Neural crest cell (in vitro differentiated cells): Measurements from ENCODE around the gene FAM237B. TPM values are rescaled to one million over a fixed set of nuclear protein-coding genes. Genes with fewer than 3 reads are reported as not detected.

Experiments
- DNase-seq: peaks from one replicate; pipeline ENCODE4 v3.0.0; 2021; ENCODE audit warnings: low read depth, mixed read lengths, low spot score
- H3K27ac Mint-ChIP-seq: one replicate; pipeline ENCODE4 v1.8.0; 2021; ENCODE audit warnings: mild to moderate bottlenecking, mixed read lengths; ENCODE audit not compliant: unreplicated experiment
- H3K27me3 Mint-ChIP-seq: 2 replicates; pipeline ENCODE4 v1.8.0; 2021; ENCODE audit warnings: low read depth, mild to moderate bottlenecking, mixed read lengths
- H3K36me3 Mint-ChIP-seq: 2 replicates; pipeline ENCODE4 v1.8.0; 2021; ENCODE audit warnings: low read depth, mild to moderate bottlenecking, mixed read lengths
- H3K4me1 Mint-ChIP-seq: 2 replicates; pipeline ENCODE4 v1.8.0; 2021; ENCODE audit warnings: mixed read lengths
- H3K4me3 Mint-ChIP-seq: one replicate; pipeline ENCODE4 v1.8.0; 2021; ENCODE audit warnings: mild to moderate bottlenecking, mixed read lengths
- H3K9me3 Mint-ChIP-seq: 2 replicates; pipeline ENCODE4 v1.8.0; 2021; ENCODE audit warnings: mixed read lengths
- CTCF ChIP-seq: fragments of 200-600 bp; sonication (generic); conservative IDR thresholded peaks from 2 replicates; pipeline ENCODE4 v1.5.0; 2021; ENCODE audit warnings: antibody characterized with exemption, mild to moderate bottlenecking
- total RNA-seq: library from RNA; stranded (reverse); gene quantifications from 2 replicates; pipeline ENCODE4 v1.2.1, GENCODE V29; 2021

The FAM237B gene
- total RNA-seq, 1 donor from 2014 or later = not detected

GRCh38 chr7:90322837-90323236 lies 1.7 kb upstream of the FAM237B start:
- Mint-ChIP-seq H3K4me1 (peaks cover 11% of the 10 kb centered on the region), H3K9me3 (no peaks in the 10 kb centered on the region), H3K4me3 (no peak overlapping the region), H3K27ac (no peak overlapping the region), H3K36me3 (no peaks in the 10 kb centered on the region), H3K27me3 (peaks cover 67% of the 10 kb centered on the region)
- no peak for TF ChIP-seq CTCF
- DNase-seq = no peak

- no peak for DNase-seq
- Mint-ChIP-seq H3K4me3 (peak overlapping the region; percentile 45), H3K9me3 (no peaks in the 10 kb centered on the region), H3K27ac (no peak overlapping the region), H3K27me3 (peaks cover 78% of the 10 kb centered on the region), H3K36me3 (no peaks in the 10 kb centered on the region), H3K4me1 (peaks cover 11% of the 10 kb centered on the region)
- TF ChIP-seq CTCF = no peak
Measured at GRCh38 chr7:90320418-90320800, 695 bp downstream of the FAM237B start.

GRCh38 chr7:90320014-90320413 lies 1.1 kb downstream of the FAM237B start:
- Mint-ChIP-seq H3K4me3 (no peak overlapping the region), H3K36me3 (no peaks in the 10 kb centered on the region), H3K27me3 (peaks cover 77% of the 10 kb centered on the region), H3K9me3 (no peaks in the 10 kb centered on the region), H3K27ac (no peak overlapping the region), H3K4me1 (peaks cover 11% of the 10 kb centered on the region)
- no peak for DNase-seq
- TF ChIP-seq CTCF = no peak

GRCh38 chr7:90313907-90314306 lies 7.2 kb downstream of the FAM237B start:
- no peaks in the 10 kb centered on the region for H3K9me3 Mint-ChIP-seq
- no peak overlapping the region for H3K27ac Mint-ChIP-seq
- peaks cover 29% of the 10 kb centered on the region for H3K27me3 Mint-ChIP-seq
- no peak for TF ChIP-seq CTCF
- no peak for DNase-seq
- no peaks in the 10 kb centered on the region for H3K36me3 Mint-ChIP-seq
- H3K4me1 Mint-ChIP-seq = no peaks in the 10 kb centered on the region
- no peak overlapping the region for H3K4me3 Mint-ChIP-seq

GRCh38 chr7:90312745-90313144 lies 8.4 kb downstream of the FAM237B start:
- H3K9me3 Mint-ChIP-seq = no peaks in the 10 kb centered on the region
- H3K27ac Mint-ChIP-seq = no peak overlapping the region
- TF ChIP-seq CTCF = peak; percentile 23
- peaks cover 22% of the 10 kb centered on the region for H3K27me3 Mint-ChIP-seq
- no peak for DNase-seq
- no peaks in the 10 kb centered on the region for H3K36me3 Mint-ChIP-seq
- no peak overlapping the region for H3K4me3 Mint-ChIP-seq
- H3K4me1 Mint-ChIP-seq = no peaks in the 10 kb centered on the region

GRCh38 chr7:90311175-90311574 lies 9.9 kb downstream of the FAM237B start:
- no peaks in the 10 kb centered on the region for H3K36me3 Mint-ChIP-seq
- H3K9me3 Mint-ChIP-seq = no peaks in the 10 kb centered on the region
- H3K27me3 Mint-ChIP-seq = peaks cover 7% of the 10 kb centered on the region
- TF ChIP-seq CTCF = no peak
- no peak for DNase-seq
- H3K27ac Mint-ChIP-seq = no peak overlapping the region
- H3K4me1 Mint-ChIP-seq = no peaks in the 10 kb centered on the region
- H3K4me3 Mint-ChIP-seq = no peak overlapping the region
